ENCODE results near the gene RASD1. TPM values are rescaled to one million over a fixed set of nuclear protein-coding genes. Genes with fewer than 3 reads are reported as not detected.

The RASD1 gene
- total RNA-seq, 1 experiment from 2014 or later, result 5.7 TPM

DNA sequence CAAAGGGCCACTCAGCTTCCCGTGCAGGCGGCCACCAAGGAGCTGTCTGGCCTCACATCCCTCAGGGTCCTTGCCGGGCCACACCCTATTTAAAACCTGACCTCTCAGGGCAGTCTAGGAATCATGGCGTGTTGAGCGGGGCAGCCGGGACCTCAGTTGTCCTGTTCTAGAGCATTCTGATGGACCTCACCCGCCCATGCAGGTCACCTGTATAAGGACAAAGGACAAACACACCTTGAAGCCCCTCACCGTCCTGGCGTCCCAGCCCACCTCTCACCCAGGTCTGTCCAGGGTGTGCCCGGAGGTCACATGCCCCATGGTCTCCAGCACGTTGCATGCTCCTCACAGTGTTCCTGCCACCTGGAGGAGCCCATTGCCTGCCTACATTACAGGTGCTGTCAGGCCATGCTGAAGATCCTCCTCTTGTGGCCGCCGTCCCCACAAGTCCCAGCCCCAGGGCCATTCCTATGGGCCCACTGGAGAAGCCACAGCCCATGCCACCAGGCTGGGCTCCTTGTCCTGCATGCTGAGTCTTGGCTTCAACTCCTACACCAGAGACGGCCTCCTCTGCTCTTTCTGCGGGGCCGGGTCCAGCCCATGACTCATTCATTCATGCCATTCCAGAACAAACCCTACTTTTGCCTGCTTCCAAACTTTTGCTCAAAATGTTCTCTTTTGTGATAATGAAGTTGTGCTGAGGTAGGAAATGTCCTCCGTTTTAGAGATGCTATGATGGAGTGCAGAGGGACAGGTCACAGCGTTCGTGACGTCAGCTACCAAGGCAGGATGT lies 49.0 kb upstream of the RASD1 start:
- Histone ChIP-seq H3K79me1 (ENCODE audit: insufficient read depth, low read depth, low read length, poor library complexity, severe bottlenecking) (no peaks in the 10 kb centered on the region), H2BK5ac (ENCODE audit: insufficient read length, low read length) (no peak overlapping the region), H3K4me1 (ENCODE audit: insufficient read depth, low read length) (no peaks in the 10 kb centered on the region), H4K8ac (replicated peaks; ENCODE audit: insufficient read length, low read depth, low read length) (no peak overlapping the region), H3K27me3 (ENCODE audit: insufficient read depth, low read length) (no peaks in the 10 kb centered on the region), H3T11ph (ENCODE audit: low read length) (no peak overlapping the region), H2AFZ (ENCODE audit: low read length) (no peak overlapping the region), H3K18ac (ENCODE audit: insufficient read length, low read depth, low read length) (no peak overlapping the region), H2AK5ac (ENCODE audit: insufficient read length, low read length) (no peak overlapping the region), H3K79me2 (ENCODE audit: insufficient read depth, low read length) (no peaks in the 10 kb centered on the region), H3K9me3 (ENCODE audit: control insufficient read depth, low read depth, low read length) (no peaks in the 10 kb centered on the region), H3K23ac (ENCODE audit: insufficient read length, low read depth, low read length) (no peak overlapping the region), H3K4me2 (ENCODE audit: insufficient read depth, insufficient read length, low read length) (no peak overlapping the region), H3K4ac (ENCODE audit: low read depth, low read length) (no peak overlapping the region), H4K5ac (ENCODE audit: insufficient read length, low read depth, low read length) (no peak overlapping the region), H4K91ac (ENCODE audit: insufficient read length, low read depth, low read length) (no peak overlapping the region), H3K23me2 (ENCODE audit: insufficient read length, low read depth, low read length, poor library complexity, severe bottlenecking) (no peaks in the 10 kb centered on the region), H2BK12ac (ENCODE audit: insufficient read length, low read depth, low read length) (no peak overlapping the region), H2BK120ac (ENCODE audit: low read depth, low read length, poor library complexity, severe bottlenecking) (no peak overlapping the region), H3K9ac (ENCODE audit: extremely low read depth, insufficient read length, low read length) (no peak overlapping the region), H2BK20ac (ENCODE audit: low read depth, low read length, poor library complexity, severe bottlenecking) (no peak overlapping the region), H3K27ac (ENCODE audit: insufficient read length, low read depth, low read length) (no peak overlapping the region), H3K56ac (ENCODE audit: insufficient read length, low read depth, low read length) (no peak overlapping the region), H2BK15ac (ENCODE audit: low read depth, low read length) (no peak overlapping the region), H4K20me1 (ENCODE audit: control insufficient read depth, insufficient read depth, insufficient read length) (no peaks in the 10 kb centered on the region), H3K14ac (ENCODE audit: insufficient read depth, low read length) (no peak overlapping the region)
- no peaks in the 10 kb centered on the region; a peak in 1 of 7 replicates for H3K36me3 Mint-ChIP-seq (ENCODE audit: insufficient read depth in 1 of 3, low read depth in 3 of 3)
- no peak for DNase-seq
- peaks cover 4 to 5% of the 10 kb centered on the region in 2 experiments; a peak in 3 of 4 replicates for H3K4me1 Mint-ChIP-seq
- H3K27me3 Mint-ChIP-seq (ENCODE audit: low read depth), result no peaks in the 10 kb centered on the region; the same call in 1 of the 2 replicates
- TF ChIP-seq CTCF (conservative IDR thresholded peaks at IDR 0.05), result no peak
- no CpG with 5 or more reads among the region's 20 CpGs for WGBS (ENCODE audit: extremely low coverage, insufficient read length, low lambda C conversion rate)
- no peak overlapping the region for H3K4me3 Mint-ChIP-seq
- H3K27ac Mint-ChIP-seq, result peak overlapping the region in 1 of 3 experiments; percentile 19; a peak in 1 of 7 replicates
- H3K9me3 Mint-ChIP-seq, result no peaks in the 10 kb centered on the region
